Measurements from ENCODE around the gene SLC2A10.
"Not testable (repeated sequence)": the region's sequence is repeated elsewhere in the genome, so short reads cannot be mapped to it uniquely, and the experiment has no call there.

SLC2A10 gene

DNA sequence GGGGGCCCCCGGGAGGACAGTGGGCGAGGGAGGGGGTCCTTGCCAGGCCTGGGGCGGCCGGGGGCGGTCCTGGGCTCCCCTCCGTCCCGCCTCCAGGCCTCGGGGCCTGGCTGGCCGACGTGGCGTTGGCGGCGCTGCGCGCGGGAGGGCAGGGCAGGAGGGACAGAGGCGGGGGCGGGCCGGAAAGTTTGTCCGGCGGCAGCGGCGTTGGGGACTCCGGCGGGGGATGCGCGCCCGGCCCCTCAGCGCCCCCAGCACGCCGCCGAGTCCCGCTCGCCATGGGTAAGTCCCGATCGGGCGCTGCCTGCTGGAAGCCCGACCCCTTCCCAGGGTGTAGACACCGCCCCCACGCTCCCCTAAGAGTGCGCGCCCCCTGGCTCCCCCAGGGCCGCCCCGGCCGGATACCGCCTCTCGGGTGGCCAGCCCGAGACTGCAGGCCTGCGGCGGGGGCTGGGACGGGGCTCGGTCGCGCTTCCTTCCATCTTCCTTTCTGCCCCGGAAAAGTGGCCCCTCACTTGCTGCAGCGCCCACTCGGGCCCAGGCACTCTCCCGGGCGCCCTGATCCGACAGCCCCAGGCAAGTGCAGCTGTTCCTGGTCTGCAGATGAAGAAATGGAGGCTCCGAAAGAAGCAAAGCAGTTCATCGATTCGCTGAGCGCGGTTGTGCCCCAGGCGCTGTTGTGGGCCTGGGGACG is at the start of gene SLC2A10:
TSS of gene SLC2A10 (plus strand) at position 191 of the 694 bp plus-strand sequence. CDS start at position 279, 88 bp downstream.
- no peak for DNase-seq

DNA sequence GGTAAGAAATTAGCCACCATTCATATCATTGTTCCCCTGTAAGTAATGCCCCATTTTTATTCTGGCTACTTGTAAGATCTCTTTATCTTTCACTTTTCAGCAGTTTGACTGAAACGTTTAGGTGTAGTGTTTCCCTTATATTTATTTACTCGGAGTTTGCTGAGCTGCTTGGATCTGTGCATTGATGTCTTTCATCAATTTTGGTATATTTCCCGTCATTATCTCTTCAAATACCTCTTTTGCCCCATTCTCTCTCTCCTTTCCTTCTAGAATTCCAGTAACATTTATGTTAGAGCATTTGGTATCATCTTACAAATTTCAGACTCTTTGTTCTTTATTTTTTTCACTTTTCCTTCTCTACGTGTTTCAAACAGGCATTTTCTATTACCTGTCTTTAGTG is 49.0 kb upstream of the SLC2A10 start:
- DNase-seq, result no peak

DNA sequence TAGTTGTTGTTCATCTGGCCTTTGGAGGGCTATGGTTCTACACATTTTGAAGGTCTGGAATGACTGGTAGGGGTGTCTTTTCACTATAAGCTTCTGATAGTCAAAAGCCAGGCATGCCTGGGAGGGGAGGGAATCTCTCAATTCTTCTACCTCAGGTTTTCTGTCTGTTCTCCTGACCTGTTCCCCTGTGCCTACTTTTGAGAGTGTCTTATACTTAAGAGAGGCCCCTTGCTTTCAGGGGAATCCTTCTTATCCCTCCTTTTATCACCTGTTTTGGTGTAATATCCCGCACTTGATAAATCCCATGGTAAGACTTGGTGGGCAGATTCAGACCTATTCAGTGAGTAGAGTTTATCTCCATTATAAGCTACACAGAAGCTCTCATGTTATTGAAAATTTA is 47.8 kb upstream of the SLC2A10 start:
- no peak for DNase-seq

DNA sequence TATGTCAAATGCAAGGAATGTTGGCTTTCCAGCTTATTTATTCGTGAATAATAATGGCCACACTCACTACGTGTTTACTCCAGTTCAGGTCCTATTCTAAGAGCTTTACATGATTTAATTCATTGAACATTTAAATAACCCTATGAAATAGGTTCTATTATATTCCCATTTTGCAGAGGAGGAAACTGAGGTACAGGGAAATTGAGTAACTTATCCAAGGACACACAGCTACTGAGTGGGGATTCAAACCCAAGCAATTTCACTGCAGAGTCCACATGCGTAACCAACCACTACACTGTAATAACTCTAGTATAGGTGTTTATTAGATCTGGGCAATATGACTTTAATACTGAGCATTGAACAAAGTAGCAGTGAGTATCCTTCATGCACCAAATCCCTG is 45.9 kb upstream of the SLC2A10 start:
- DNase-seq, result no peak

DNA sequence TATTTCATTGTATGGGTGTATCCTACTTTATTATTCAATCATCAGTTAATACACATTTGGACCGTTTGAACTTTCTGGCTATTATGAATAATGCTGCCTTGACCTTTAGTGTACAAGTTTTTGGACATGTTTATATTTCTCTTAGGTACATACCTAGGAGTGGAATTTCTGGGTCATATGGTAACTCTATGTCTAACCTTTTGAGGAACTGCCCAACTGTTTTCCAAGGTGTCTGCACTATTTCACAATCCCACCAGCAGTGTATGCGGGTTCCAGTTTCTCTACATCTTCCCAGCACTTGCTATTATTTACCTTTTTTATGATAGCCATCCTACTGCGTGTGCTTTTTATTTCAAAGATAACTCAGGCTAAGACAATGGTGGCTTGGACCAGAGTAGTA is 43.8 kb upstream of the SLC2A10 start:
- no peak for DNase-seq

DNA sequence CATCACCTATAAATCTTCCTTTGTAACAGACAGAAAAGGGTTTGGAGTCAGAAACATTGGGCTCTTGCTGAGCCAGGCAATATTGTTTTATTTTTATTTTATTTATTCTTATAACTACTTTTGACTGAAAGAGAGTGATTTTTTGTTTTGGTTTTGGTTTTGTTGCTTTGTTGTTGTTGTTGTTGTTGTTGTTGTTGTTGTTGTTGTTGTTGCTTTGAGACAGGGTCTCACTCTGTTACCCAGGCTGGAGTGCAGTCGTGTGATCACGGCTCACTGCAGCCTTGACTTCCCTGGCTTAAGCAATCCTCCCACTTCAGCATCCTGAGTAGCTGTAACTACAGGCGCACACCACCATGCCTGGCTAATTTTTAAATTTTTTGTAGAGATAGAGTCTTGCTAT is 43.1 kb upstream of the SLC2A10 start:
- no peak for DNase-seq

DNA sequence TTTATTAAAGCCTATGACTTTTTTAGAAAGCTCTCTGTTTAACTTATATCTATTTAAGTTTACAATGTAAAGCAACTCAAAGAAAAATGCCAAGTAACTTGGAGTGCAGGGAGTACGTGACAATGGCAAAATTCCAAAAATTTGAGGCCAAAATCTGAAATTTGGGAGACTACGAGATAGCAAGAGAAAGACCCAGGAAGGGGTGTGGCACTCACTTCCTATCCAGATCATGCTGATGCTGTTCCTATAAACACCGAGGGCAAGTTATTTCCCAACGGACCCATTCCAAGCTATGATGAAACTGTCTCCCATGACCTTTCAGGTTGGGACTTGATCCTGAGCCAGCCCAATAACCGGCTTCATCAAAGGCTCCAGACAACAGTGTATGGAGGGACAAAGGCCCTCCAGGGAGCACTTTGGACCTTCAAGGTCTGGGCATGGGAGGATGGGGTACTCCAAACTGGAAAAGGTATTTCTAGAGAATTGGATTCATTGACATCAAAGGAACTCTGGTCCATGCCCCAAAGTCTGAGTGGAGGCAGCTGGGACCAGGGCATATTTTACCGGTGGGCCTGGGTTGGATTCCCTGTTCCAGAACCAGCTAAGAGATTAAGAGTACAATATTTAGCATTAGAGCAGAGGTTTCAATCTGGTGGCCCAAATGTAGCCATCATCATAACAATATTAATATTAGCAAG is 42.5 kb upstream of the SLC2A10 start:
- no peak for DNase-seq

DNA sequence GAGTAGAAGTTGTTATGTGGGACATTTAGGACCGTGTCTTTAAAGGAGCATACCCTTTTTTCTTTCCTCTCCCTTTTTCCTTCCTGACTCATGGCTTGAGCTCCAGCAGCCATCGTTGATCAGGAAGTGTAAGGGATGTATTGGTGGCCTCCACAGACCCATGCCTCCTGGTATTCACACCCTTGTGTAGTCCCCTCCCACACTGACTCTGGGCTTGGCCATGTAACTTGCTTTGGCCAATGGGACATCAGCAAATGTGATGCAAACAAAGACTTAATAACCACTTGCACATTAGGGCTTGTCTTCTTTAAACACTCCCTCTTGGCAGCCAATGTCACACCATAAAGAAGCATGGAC is 39.2 kb upstream of the SLC2A10 start:
- DNase-seq, result no peak

DNA sequence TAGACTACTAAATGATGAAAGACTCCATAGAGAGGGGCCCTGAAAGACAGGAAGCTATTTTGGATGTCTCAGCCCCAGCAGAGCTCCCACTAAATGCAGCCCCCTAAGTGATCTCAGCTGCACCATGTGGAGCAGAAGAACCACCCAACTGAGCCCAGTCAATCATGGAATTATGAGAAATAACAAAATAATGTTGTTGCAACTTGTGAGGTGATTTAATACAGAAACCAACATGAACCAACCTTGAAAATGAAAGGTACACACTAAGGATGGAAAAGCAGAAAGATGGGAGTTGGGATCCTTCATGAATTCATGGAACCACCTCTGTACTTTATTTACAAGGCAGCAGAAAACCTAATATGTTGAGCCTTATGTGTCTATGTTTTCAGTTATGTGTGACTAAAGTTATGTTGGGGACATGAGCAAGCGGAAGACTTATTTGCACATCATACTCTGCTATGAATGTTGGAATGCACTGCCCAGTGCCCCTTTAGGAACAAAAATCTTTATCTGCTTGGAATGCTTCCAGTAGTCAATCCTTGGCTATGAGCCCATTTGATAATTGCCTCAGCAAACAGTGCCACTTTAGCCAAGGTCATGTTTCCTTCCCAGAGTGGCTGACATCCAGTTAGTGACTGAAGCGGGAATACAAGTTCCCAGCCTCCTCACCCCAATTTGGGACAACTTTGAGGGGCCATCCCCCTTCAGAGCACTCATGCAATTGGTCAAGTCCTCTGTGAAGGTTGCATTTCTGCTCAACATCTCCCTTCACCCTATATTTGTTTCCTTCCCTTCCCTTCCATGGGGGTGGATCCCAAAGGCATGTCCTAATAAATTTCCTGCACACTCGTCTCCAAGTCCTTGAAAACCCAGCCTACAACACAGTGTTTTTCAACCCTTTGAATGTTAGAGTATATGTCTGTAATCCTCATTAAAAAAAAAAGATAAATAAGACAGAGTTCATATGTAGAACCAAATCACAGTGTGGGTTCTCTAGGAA is 38.6 kb upstream of the SLC2A10 start:
- no peak for DNase-seq

DNA sequence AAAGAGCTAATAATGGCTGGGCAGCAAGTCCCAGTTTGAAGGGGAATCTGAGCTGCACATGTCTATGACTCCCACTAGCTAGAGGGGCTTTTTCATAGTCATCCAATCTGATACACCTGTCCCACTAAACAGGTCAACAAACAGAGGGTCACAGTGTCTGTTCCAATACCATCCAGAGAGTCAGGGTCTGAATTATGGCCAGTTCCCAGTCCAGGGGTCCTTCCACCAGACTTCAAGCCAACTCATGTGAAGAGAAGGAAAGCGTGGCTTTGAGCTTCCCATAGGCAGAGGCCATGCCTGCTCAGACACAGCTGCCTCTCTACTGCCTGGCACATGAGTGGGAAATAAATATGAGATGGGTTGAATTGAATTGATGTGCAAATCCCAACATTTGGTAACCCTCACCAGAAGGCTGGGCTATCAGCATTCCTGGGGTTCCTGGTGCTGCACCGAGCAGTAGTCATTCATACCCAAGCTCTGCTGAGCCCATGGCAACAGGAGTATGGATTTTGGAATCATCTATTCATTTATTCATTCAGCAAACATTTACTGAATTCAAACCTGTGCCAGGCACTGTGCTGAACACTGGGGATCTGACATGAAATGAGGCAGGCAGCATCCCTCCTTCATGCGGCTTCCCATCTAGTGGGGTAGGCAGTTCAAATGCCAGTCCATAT is 37.4 kb upstream of the SLC2A10 start:
- no peak for DNase-seq

DNA sequence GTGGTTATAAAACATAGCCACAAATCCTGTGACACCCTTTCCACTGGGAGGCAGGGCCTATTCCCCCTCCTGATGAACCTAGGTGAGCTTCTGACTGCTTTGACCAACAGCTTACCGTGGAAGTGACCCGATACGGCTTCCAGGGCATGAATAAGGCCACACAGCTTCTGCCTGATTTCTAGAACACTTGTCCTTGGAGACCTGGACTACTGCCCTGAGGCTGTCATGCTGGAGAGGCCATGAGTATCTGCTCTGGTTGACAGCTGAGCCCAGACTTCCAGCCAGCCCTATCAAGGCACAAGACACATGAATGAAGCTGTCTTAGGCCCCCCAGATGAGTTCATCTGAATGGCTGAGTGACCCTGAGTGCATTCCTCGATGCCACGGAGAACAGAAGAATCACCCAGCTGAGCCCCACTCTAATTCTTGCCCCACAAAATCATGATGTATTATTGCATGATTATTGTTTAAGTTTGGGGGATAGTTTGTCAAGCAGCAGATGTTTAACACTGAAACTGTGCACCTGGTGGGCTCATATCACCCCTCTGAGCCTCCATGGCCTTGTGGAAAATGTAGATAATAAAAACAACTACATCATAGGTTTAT is 36.8 kb upstream of the SLC2A10 start:
- DNase-seq, result no peak

DNA sequence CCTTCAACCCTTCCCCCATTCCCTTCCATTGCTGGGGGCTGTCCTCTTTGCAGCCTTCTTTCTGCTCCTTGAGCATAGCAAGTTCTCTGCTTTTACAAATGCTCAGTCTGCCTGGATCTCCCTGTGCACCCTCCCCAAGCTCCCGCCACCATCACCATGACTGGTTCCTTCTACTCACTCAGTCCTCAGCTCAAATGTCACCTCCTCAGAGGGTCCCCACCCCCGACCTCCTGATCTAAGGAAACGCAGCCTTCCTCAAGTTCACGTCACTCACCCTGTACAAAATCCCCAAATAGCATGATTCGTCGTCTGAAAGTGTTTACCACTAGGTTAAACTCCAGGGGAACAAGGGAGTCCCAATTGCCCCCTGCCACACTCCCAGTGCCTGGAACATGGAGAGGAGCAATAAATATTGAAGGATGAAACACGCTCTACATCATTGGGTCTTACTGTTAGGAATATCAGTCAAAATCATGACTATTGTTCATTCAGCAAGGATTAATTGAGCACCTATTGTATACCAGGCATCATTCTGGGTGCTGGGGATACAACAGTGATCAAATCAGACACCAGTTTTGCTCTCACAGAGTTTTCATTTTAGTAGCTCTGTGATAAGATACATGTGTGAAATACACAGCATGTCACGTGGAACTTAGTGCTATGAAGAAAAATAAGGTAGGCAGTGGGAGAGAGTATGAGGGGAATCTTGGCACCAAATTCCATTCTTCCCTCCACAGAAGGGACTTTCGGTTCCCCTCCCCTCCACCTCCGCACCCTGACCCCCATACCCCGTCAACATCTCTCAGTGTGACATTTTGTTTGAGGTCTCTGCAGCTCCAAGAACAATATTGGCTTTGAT is 35.8 kb upstream of the SLC2A10 start:
- no peak for DNase-seq

DNA sequence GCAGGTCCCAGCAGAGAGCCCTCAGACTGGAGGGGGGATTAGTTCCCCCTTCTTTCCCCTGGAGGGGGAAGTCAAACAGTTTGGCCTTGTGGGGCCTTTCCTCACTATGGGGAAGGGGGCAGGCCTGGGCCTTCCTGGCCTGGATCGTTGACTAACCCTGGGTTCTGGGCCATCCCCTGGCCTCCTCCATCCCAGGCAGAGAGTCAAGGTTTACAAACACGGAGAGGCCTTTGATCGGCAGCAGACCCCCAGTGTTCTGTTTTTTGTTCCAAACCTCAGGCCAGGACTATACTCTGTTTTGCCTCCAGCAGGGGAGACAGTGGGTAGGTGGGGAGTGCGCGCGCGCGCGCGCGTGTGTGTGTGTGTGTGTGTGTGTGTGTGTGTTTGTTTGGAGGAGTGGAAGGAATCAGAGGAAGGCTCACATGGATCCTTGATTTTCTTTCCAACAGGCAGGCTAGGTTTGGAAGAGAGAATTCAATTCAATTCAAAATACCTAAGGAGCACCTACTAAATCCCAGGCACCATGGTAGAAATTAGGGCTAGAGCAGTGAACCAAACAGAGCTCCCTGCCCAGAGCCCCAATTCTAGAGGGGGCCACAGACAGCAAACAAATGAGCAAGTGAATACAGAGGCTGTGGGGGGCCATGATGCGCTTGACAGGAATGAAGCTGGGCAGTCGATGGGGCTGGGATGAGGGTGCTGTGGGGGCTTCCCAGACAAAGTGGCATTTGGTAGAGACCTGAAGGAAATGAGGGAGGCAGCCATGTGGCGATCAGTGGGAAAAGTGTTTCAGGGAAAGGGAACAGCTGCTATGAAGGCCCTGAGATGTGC is 35.0 kb upstream of the SLC2A10 start:
- DNase-seq, result no peak

DNA sequence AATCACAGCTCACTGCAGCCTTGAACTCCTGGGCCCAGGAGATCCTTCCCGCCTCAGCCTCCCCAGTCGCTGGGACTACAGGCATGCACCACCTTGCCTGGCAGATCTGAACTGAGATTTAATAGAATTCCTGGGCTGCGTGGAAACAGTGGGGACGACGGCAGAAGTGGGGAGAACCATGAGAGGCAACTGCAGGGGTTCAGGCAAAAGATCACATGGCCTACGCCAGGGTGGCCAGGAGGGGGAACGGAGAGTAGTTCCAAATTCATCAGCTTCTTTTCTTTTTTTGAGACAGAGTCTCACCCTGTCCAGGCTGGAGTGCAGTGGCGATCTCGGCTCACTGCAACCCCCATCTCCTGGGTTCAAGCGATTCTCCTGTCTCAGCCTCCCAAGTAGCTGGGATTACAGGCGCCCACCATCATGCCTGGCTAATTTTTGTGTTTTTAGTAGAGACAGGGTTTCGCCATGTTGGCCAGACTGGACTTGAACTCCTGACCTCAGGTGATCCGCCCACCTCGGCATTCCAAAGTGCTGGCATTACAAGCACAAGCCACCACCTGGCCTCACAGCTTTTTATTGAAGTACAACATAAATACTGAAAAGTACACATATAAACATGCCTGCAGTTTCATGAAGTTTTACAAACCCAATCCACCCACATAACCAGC is 32.7 kb upstream of the SLC2A10 start:
- not testable (repeated sequence) for DNase-seq

DNA sequence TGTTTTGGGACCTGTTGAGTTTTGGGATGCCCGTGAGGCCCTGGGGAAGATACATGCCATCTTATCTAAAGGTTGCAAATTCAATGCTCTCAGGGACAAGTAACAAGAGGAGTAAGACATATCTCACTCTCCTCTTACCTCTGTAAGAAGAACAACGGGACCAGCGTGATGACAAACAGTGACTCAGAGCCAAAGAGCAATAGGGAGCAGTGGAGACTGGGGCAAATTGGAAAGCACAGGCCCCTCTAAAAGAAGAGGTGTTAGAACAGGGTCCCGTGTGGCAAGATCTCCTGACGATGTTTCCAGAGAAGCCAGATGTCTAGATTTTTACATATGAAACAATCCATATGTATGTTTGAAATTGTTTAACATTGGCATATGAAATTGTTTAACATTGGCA is 31.8 kb upstream of the SLC2A10 start:
- no peak for DNase-seq

DNA sequence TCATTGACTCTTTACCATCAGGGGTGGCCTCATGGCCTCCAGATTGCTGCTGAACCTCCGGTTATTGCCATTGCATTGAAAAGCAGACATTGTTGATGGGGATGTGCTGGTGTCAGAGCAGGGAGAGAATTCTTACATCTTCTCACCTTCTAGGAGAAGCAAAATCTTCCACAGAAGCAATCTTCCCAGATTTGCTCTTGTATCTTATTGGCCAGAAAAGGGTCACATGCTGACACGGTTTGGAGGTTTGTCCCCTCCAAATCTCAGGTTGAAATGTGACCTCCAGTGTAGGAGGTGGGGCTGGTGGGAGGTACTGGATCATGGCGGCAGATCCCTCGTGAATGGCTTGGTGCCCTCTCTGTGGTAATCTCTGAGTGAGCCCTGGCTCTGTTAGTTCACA is 30.9 kb upstream of the SLC2A10 start:
- DNase-seq, result no peak

DNA sequence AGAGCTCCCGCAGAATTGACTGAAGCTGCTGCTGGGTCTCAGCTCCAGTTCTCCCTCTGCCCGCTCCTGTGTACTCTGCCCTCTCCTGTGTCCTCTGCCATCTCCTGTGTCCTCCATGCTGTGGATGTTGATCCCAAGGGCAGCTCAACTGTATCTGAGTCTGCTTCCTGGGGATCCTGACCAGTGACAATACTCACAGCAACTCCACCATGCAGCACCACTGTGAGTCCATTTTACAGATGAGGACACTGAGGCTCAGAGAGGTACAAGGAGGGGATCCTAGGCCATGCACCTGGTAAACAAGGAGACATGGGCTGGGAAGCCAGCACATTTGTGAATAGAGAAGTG is 28.8 kb upstream of the SLC2A10 start:
- DNase-seq, result no peak

DNA sequence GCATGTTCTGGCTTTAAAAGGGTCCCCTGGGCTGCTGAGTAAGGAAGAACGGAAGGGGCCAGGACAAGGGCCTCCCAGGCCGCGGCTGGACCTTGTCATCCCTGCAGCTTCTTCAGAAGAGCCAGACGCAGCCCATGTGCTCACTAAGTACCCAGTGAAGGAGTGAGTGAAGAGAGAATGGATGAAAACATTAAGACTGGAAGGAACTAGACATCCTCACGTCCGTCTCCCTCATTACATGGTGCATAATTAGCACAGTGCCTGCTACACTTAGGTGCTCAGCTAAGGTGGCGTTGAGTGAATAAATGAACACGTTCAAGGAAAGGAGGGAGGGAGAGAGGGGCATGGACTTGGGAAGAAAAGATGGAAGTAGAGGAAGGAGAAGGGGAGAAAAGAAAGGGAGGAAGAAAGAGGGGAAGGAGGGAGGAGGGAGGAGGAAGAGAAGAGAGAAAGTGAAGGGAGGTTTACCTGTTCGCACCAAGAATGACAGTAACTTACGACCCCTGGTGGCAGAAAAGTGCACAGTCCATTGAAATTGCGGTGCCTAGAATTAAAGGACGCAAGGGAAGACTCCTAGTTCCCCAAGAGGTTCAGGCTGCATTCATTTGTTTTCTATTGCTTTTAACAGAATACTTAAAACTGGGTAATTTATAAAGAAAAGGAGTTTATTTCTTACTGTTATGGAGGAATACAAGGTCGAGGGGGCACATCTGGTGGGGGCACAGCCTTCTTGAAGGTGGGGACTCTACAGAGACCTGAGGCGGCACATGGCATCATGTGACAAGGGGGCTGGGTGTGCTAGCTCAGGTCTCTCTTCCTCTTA is 28.2 kb upstream of the SLC2A10 start:
- DNase-seq, result peak; percentile 69
